ENCODE data around the gene ARHGAP8. TPM values are rescaled to one million over a fixed set of nuclear protein-coding genes. Genes with fewer than 3 reads are reported as not detected.

The ARHGAP8 gene
- total and polyA plus RNA-seq, 3 donors from 2014 or later: 9.5 to 15.0 (median 9.7) TPM

- intact Hi-C loops (cut with DNase I; ENCODE audit: low total_unique reads): no loop called here
- no peak for TF ChIP-seq POLR2A (IDR thresholded peaks at IDR 0.05)
- no peak for TF ChIP-seq CTCF (IDR thresholded peaks at IDR 0.05)
- Histone ChIP-seq H3K4me3 (no peak overlapping the region), H3K9me3 (no peaks in the 10 kb centered on the region), H3K36me3 (ENCODE audit: low read depth, missing control alignments) (no peaks in the 10 kb centered on the region), H3K4me1 (peaks cover 12% of the 10 kb centered on the region), H3K27ac (no peak overlapping the region), H3K27me3 (no peaks in the 10 kb centered on the region)
- WGBS, 2 donors: 92 to 95% methylated on average over 15 to 18 of the region's 18 CpGs
- no peak for DNase-seq
These were observed 7.3 kb downstream of the ARHGAP8 start for GRCh38 chr22:44759430-44760310.

GRCh38 chr22:44760476-44760875 is 8.1 kb downstream of the ARHGAP8 start:
- DNase-seq: no peak
- Histone ChIP-seq H3K36me3 (ENCODE audit: low read depth, missing control alignments) (no peaks in the 10 kb centered on the region), H3K9me3 (no peaks in the 10 kb centered on the region), H3K4me3 (no peak overlapping the region), H3K27me3 (no peaks in the 10 kb centered on the region), H3K27ac (no peak overlapping the region), H3K4me1 (peaks cover 4% of the 10 kb centered on the region)
- TF ChIP-seq POLR2A (IDR thresholded peaks at IDR 0.05): no peak
- TF ChIP-seq CTCF (IDR thresholded peaks at IDR 0.05): no peak
- WGBS, 2 donors: 58 to 74% methylated on average over 5 of the region's 5 CpGs
- intact Hi-C loops (cut with DNase I; ENCODE audit: low total_unique reads): no loop called here

- 83 to 94% methylated on average over 10 of the region's 10 CpGs for WGBS, 2 donors
- Histone ChIP-seq H3K9me3 (no peaks in the 10 kb centered on the region), H3K4me1 (no peaks in the 10 kb centered on the region), H3K27me3 (no peaks in the 10 kb centered on the region), H3K4me3 (no peak overlapping the region), H3K27ac (no peak overlapping the region), H3K36me3 (ENCODE audit: low read depth, missing control alignments) (no peaks in the 10 kb centered on the region)
- DNase-seq: no peak
- TF ChIP-seq POLR2A (IDR thresholded peaks at IDR 0.05): no peak
- TF ChIP-seq CTCF (IDR thresholded peaks at IDR 0.05): no peak
- intact Hi-C loops (cut with DNase I; ENCODE audit: low total_unique reads): no loop called here
These were observed 8.7 kb downstream of the ARHGAP8 start for GRCh38 chr22:44761025-44761424.

- intact Hi-C loops (cut with DNase I; ENCODE audit: low total_unique reads): no loop called here
- Histone ChIP-seq H3K4me1 (no peaks in the 10 kb centered on the region), H3K36me3 (ENCODE audit: low read depth, missing control alignments) (no peaks in the 10 kb centered on the region), H3K9me3 (no peaks in the 10 kb centered on the region), H3K4me3 (no peak overlapping the region), H3K27me3 (no peaks in the 10 kb centered on the region), H3K27ac (no peak overlapping the region)
- 90 to 94% methylated on average over 17 of the region's 17 CpGs for WGBS, 2 donors
- TF ChIP-seq CTCF (IDR thresholded peaks at IDR 0.05) (no peak), POLR2A (IDR thresholded peaks at IDR 0.05) (no peak)
- no peak for DNase-seq
These were observed 12.0 kb downstream of the ARHGAP8 start for GRCh38 chr22:44764373-44764772.

- intact Hi-C loops (cut with DNase I; ENCODE audit: low total_unique reads): no loop called here
These were observed 12.6 kb downstream of the ARHGAP8 start for GRCh38 chr22:44764974-44765373.

More at GRCh38 chr22:44764974-44765373, 12.6 kb downstream of the ARHGAP8 start:
- no peaks in the 10 kb centered on the region for H3K27me3 ChIP-seq
- H3K27ac ChIP-seq: no peak overlapping the region
- H3K4me1 ChIP-seq: no peaks in the 10 kb centered on the region
- no peak for TF ChIP-seq POLR2A (IDR thresholded peaks at IDR 0.05)
- TF ChIP-seq CTCF (IDR thresholded peaks at IDR 0.05): no peak
- WGBS, 2 donors: 70 to 74% methylated on average over 4 of the region's 4 CpGs
- DNase-seq: no peak
- H3K36me3 ChIP-seq (ENCODE audit: low read depth, missing control alignments): no peaks in the 10 kb centered on the region
- no peaks in the 10 kb centered on the region for H3K9me3 ChIP-seq
- no peak overlapping the region for H3K4me3 ChIP-seq
